GM19455 (cell line): Measurements from ENCODE around the gene ZNF888.
"Not testable (repeated sequence)": the region's sequence is repeated elsewhere in the genome, so short reads cannot be mapped to it uniquely, and the experiment has no call there.

ENCODE experiments used
- ATAC-seq: cut with Tn5 transposase; IDR thresholded peaks from one replicate; pipeline ENCODE4 v1.9.1; 2021; ENCODE audit not compliant: unreplicated experiment

The ZNF888 gene

DNA sequence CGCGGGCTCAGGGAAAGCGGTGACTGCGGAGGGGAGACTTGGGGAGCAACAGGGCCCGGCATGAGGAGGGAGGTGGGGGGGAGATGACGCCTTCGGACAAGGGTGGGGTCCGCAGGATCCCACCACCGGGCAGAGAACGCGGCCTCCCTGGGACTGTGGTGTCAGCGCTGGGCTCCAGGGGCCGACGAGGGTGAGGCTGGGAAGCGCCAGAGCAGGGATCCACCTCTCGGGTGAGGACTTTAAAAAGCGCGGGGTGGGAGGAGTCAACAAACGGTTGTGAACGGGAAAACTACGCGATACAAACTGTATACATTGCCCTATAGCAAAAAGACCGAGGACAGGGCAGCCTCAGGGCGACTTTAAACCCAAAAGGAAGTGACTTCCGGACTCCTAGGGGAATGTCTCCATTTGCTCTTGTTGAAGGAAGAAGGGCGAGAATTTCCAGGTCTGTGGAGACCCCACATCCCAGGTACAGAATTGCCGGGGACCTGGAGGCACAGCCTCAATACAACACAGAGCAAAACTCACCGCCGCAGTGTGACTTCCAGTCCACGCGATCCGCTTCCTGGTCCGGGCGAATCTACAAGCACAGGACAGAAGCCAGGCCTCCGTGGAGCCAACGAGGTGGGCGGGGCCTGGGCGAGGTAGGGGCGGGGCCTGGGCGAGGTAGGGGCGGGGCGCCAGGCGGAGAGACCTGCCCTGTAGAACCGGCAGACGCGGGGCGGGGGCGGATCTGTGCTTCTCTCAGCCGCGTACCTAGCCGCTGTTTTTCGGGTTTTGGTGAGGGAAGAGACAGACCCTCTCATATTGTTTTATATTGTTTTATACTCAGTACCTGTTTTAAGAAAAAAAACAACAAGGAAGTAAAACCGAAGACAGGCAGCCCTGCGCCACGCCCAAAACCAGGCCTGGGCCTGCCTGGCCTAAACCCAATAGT lies at the start of gene ZNF888:
Gene ZNF888, minus strand, starts transcription at position 588 of the 937 bp plus-strand sequence. CDS start 5,555 bp downstream, outside the sequence.
- ATAC-seq, result peak; percentile 88

DNA sequence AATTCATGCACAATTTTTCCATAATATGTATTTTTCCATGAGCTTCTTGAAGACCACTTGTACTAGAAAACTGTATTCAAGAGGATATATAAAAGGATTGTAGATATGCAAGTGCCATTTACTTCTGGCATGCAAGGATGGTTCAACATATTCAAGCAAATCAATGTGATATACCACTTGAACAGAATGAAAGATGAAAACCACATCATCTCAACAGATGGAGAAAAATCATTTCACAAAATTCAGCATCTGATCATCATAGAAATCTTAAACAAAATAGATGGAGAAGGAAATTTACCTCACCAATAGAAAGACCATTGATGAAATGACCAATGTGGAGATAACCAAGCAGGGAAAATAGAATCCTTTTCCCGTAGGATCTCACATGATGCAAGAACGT lies 44.5 kb upstream of the ZNF888 start:
- ATAC-seq, result no peak

DNA sequence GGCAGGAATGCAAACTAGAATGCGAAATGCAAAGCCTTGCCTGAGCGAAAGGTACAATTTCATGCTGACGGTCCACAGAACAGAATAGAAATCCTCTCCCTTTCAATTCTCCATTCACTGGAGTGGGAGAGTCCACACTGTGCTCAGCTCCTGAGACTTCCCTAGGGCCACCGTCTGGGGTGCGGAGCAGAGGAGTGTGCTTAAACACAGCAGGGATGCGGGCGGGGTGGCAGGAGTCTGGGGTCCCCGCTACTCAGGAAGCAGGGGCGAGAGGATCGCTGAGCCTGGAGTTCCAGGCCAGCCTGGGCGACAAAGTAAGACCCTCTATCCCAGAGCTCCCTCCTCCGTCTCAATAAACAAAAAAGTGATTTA lies 40.0 kb upstream of the ZNF888 start:
- peak; percentile 31 for ATAC-seq

DNA sequence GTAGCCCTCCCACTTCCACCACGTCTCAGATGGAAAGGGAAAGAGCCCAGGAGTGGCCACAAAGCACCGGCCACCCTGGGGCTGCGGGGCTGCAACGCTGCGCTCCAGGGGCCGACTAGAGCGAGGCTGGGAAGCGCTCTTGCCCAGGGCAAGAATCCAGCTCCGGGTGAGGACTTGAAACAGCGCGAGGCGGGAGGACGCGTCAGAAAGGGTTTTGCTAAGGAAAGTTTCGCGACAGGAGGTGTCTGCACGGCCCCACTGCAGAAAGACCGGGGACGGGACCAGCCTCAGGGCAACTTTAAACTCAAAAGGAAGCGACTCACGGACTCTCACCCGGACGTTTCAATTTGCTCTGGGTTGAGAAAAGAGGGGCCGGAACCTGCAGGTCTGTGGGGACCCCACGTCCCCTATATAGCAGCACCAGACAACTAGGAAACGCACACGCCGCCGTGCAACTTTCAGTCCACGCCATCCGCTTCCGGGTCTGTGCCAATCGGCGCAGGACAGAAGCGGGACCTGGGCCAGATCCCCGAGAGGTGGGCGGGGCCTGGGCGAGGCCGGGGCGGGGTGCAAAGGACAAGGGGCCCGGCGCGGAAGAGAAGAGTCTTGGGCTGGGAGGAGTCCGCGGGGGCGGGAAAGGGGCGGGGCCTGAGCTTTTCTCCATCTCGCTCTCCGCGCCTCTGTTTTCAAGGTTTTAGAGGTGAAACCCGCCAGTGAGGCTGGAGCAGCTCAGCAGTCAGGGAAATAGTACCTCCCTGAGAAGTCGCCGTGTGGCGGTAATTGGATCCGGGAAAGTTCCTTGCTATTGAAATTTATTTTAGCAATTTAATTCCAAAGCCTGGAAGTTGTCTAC lies 39.4 kb upstream of the ZNF888 start, which contains the start of gene ZNF816:
Gene ZNF816, minus strand, starts transcription at position 488 of the 853 bp plus-strand sequence. CDS start 6,792 bp downstream, outside the sequence.
- ATAC-seq, result peak; percentile 94

DNA sequence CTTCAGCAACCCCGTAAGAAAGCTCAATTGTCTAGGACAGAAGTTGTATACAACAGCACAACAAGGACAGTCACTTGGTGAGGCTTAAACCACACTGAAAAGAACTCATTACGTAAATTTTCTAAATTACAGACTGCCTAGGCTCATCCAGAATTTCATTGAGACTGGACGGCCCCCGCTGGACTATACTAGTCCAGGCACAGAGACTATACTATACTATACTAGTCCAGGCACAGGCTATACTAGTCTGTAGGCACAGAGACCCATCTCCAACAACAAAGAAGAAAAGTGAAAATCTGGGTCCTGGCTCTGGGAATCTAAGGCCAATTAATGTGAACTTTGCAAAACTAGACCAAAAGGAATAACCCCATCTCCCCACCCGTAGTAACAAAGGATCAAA lies 38.8 kb upstream of the ZNF888 start:
- no peak for ATAC-seq

DNA sequence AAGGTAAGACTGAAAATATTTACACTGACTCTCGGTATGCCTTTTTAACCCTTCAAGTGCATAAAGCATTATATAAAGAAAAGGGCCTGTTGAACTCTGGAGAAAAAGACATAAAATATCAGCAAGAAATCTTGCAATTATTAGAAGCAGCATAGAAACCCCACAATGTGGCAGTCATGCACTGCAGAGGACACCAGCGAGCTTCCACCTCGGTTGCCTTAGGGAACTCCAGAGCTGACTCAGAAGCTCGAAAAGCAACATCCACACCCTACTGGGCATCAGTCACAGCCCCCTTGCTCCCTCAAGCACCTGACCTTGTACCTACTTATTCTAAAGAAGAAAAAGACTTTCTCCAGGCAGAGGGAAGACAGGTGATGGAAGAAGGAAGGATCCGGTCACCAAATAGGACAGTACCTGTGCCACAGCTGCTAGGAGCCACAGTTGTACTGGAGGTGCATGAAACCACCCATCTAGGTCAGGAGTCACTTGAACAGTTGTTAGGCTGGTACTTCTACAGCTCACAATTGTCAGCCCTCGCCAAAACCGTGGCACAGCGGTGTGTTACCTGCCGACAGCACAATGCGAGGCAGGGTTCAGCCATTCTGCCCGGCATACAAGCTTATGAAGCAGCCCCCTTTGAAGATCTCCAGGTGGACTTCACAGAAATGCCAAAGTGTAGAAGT lies 36.5 kb upstream of the ZNF888 start:
- ATAC-seq, result no peak

DNA sequence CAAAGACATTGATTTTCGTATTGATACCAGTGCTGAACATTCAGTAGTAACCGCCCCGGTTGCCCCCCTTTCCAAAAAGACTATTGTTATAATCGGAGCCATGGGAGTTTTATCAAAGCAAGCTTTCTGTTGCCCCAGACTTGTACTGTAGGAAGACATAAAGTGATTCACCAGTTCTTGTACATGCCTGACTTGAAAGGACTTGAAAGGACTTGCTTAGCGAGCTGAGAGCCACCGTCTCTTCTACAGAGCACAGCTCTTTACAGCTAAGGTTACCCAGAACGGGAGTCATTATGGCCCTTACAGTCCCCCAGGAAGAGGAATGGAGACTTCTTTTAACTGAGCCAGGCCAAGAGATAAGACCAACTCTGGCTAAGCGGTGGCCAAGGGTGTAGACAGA lies 34.4 kb upstream of the ZNF888 start:
- no peak for ATAC-seq

DNA sequence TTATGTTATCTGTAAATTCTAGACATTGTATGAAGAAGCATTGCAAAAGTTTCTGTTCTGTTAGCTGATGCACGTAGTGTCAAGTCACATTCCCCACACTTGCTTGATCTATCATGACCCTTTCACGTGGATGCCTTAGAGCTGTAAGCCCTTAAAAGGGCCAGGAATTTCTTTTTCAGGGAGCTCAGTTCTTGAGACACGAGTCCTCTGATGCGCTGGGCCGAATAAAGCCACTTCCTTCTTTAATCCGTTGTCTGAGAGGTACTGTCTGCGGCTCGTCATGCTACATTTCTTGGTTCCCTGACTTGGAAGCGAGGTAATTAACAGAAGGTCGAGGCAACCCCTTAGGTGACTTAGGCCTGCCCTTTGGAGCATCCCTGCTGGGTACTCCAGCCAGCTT lies 33.7 kb upstream of the ZNF888 start:
- no peak for ATAC-seq

DNA sequence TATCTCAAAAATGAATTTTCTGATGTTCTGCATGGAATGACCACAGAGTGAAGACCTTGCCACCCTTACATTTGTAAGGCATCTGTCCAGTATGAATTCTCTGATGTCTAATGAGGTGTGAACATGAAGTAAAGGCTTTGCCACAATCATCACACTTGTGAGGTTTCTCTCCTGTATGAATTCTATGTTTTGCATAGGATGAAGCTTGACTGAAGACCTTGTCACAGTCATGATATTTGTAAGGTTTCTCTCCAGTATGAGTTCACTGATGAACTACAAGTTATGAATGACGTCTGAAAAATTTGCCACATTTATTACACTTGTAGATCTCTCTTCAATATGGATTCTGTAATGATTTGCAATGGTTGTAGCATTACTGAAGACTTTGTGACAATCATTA lies 26.2 kb upstream of the ZNF888 start:
- ATAC-seq, result no peak

DNA sequence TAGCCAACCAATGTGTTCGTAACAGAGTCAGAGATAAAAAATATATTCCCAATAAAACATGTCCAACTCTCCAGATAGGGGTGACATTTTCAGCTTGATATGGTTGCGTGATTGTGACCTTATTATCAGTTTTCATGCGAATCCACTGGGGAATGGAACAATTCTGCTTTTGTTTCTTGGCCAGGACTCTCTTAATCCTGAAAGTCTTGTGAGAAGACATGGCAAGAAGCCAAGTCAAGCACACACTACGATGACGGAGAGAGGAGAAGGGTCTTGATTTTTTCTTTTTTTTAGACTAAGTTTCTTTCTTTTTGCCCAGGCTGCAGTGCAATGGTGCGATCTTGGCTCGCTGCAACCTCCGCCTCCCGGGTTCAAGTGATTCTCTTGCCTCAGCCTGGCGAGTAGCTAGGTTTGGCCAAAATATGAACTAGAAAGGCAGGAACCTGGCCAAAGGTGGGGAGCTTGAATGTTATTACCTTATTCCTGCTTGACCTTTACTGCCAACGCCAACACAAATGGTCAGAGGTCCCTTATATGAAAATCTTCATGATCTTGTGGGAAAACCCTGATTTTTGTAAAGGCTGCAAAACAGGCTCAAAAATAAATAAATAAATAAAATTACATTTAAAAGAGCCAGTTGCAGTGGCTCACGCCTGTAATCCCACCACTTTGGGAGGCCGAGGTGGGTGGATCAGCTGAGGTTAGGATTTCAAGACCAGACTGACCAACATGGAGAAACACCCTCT lies 25.0 kb upstream of the ZNF888 start:
- no peak for ATAC-seq

DNA sequence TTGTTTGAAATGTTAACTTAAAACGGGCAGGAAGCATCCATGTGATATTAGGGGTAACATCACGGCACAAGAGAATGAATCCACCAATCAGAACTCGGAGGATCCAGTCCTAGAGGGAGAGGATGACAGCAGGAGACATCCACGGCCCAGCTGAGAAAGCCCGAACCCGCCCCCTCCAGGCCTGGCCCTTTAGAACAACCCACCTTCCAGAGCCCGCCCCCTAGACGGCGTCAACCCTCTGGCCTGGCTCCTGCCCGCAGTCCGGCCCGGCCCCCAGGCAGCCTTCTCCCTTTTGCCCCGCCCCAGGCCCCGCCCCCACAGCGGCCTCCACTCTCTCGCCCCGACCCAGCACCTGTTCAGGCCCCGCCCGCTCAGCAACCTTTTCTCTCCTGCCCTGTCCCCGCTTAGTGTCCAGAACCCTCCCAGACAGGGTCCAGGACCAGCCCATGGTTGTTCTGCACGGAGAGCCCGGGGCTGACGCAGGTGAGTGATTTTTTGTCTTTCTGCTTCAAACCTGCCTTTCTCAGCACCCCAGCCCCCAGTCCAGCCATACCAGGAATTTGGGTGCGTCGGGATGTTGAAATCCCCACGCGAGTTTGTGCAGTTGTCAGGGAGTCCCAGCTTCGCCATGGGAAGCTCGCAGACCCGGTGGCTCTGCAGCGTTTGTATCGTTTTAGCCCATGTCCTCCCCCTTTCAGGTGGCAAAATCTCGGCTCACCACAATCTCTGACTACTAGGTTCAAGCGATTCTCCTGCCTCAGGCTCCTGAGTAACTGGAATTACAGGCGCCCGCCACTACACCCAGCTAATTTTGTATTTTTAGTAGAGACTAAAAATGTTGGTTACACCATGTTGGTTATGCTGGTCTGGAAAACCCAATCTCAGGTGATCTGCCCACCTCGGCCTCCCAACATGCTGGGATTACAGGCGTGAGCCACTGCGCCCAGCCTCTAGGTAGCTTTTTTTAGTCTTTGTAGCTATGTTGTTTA lies 23.4 kb upstream of the ZNF888 start:
- no peak for ATAC-seq

DNA sequence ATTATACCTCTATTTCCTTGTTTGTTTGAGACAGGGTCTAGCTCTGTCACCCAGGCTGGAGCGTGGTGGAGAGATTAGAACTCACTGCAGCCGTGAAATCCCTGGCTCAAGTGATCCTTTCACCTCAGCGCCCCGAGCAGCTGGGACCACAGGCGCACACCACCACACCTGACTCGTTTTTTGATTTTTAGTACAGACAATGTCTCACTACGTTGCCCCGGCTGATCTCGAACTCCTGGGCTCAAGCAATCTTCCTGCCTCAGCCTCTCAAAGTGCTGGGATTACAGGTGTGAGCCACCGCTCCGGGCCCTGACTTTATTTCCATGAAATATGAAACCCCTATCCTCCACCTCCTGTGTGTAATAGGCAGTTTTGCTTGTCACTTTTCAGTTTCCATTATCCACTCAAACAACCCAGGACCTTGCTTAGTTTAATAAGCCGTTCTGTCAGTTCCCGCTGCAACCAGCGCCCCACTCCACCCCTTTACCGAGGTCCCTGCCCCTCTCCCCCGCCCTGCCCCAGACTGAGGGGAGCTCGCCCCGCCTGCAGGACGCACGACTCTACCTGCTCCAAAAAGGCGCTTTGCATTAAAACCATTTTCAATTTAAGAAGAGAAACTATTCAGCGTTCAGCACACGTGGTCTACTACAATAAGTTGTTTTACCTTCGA lies 22.6 kb upstream of the ZNF888 start:
- no peak for ATAC-seq

DNA sequence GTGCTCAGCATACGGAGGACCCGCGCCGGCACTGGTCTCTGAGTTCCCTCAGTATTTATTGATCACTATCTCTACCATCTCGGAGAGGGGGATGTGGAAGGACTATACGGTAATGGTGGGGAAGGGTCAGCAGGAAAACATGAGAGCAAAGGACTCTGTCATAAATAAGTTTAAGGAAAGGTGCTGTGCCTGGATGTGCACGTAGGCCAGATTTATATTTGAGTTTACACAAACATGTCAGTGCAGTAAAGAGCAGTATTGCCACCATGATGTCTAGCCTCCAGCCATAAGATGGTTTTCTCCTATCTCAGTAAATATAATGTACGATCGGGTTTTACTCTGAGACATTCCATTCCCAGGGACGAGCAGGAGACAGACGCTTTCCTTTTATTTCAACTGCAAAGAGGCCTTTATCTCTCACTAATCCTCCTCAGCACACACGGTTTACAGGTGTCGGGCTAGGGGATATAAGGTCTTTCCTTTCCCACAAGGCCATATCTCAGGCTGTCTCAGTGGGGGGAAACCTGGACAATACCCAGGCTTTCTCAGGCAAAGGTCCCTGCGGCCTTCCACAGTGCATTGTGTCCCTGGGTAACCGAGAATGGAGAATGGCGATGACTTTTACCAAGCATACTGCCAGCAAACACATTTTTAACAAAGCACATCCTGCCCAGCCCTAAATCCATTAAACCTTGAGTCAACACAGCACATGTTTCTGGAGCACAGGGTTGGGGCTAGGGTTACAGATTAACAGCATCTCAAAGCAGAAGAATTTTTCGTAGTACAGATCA lies 21.7 kb upstream of the ZNF888 start:
- ATAC-seq, result not testable (repeated sequence)

DNA sequence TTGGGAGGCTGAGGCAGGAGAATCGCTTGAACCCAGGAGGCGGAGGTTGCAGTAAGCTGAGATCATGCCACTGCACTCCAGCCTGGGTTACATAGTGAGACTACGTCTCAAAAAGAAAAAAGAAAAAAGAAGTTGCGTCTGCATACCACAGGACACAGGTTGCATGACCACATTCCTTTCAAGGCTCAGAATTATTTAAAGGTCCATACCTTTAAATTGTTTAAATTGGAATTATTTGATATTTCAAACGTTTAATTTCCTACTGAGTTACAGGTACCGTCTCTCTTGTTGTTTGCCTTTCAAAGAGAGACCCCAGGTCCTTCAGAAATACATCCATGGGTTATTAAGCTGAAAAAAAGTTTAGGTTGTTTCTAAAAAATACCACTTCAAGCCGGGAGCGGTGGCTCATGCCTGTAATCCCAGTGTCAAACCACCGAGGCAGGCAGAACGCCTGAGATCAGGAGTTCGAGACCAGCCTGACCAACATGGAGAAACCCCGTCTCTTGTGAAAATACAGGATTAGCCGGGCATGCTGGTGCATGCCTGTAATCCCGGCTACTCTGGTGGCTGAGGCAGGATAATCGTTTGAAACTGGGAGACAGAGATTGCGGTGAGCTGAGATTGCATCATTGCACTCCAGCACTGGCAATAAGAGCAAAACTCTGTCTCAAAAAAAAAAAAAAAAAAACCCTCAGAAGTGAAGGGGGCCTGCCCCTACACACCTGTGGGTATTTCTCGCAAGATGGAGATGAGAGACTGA lies 20.8 kb upstream of the ZNF888 start:
- ATAC-seq, result no peak

DNA sequence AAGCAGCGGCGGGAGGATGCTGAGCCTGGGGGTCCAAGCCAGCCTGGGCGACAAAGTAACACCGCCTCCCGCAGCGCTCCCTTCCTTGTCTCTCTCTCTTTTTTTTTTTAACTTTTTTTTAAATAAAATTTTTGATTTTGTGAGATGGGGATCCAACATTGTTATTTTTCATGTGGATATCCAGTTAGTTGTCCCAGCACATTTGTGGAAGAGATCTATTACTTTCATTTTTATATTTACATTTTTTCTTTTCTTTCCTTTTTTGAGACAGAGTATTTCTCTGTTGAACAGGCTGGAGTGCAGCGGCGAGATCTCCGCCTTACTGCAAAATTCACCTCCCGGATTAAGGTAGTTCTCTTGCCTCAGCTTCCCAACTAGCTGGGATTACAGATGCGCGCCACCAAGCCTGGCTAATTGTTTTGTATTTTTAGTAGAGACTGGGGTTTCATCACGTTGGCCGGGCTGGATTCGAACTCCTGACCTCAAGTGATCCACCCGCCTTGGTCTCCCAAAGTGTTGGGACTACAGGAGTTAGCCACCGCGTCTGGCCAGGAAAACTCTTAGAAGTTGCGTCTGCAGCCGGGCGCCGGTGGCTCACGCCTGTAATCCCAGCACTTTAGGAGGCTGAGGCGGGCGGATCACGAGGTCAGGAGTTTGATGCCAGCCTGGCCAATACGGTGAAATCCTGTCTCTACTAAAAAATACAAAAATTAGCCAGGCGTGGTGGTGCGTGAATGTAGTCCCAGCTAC lies 20.1 kb upstream of the ZNF888 start:
- no peak for ATAC-seq

DNA sequence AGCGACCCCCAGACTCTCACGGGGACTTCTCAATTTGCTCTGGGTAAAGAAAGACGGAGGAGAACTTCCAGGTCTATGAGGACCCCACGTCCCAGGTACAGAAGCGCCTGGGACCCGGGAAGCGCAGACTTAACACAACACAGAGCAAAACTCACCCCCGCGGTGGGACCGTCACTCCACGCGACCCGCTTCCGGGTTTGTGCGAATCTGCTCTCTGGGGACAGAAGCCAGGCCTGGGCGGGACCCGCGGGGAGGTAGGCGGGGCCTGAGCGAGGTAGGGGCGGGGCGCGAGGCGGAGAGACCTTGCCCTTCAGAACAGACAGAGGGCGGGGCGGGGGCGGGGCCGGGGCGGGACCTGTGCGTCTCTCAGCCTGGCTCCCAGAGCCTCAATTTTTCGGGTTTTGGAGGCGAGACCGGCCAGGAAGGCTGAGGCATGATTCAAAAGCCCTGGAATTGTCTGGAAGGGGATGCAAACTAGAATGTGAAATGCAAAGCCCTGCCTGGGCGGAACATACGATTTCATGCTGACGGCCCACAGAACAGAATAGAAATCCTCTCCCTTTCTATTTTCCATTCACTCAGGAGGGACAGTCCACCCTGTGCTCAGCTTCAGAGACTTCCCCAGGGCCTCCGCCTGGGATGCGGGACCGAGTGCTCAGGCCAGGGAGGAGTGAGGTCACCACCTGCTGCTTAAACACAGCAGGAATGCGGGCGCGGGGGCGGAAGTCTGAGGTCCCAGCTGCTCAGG lies 19.3 kb upstream of the ZNF888 start:
- ATAC-seq, result peak; percentile 88
